Ramos (cell line): ENCODE data around the gene IMPA2.

ENCODE experiments used
- in situ Hi-C: fragments of 300-500 bp; cut with MboI; formaldehyde crosslinking; loops from one replicate; pipeline ENCODE4 v1.14.3; 2022; ENCODE audit warnings: low sequenced_read_pairs; ENCODE audit not compliant: unreplicated experiment

IMPA2 gene

GRCh38 chr18:11985586-11985985, 4.3 kb downstream of the IMPA2 start:
- in situ Hi-C loops: no loop called here

- in situ Hi-C loops: no loop called here
Observed at GRCh38 chr18:11986061-11986460, 4.8 kb downstream of the IMPA2 start.

GRCh38 chr18:11987527-11987926, 6.2 kb downstream of the IMPA2 start:
- in situ Hi-C loops: no loop called here

- in situ Hi-C loops: no loop called here
Observed at GRCh38 chr18:11989174-11989573, 7.9 kb downstream of the IMPA2 start.

GRCh38 chr18:11989966-11990380, 8.7 kb downstream of the IMPA2 start:
- in situ Hi-C loops: no loop called here

- in situ Hi-C loops: no loop called here
Observed at GRCh38 chr18:11990539-11990938, 9.2 kb downstream of the IMPA2 start.

- in situ Hi-C loops: no loop called here
Observed at GRCh38 chr18:11991021-11991795, 9.9 kb downstream of the IMPA2 start.

GRCh38 chr18:11992096-11992790, 10.9 kb downstream of the IMPA2 start:
- in situ Hi-C loops: no loop called here

- in situ Hi-C loops: no loop called here
Observed at GRCh38 chr18:11993264-11993916, 12.1 kb downstream of the IMPA2 start.

- in situ Hi-C loops: no loop called here
Observed at GRCh38 chr18:11994336-11994702, 13.0 kb downstream of the IMPA2 start.

- in situ Hi-C loops: loop anchor here (5.0 kb wide), 1 partner anchor 63 kb away; no protein-coding TSS in a partner anchor
Observed at GRCh38 chr18:11994703-11995444, 13.6 kb downstream of the IMPA2 start.

- in situ Hi-C loops: loop anchor here (5.0 kb wide), 1 partner anchor 63 kb away; no protein-coding TSS in a partner anchor
Observed at GRCh38 chr18:11995445-11996189, 14.3 kb downstream of the IMPA2 start.

GRCh38 chr18:11996190-11996754, 15.0 kb downstream of the IMPA2 start:
- in situ Hi-C loops: loop anchor here (5.0 kb wide), 1 partner anchor 64 kb away; no protein-coding TSS in a partner anchor

- in situ Hi-C loops: loop anchor here (5.0 kb wide), 1 partner anchor 65 kb away; no protein-coding TSS in a partner anchor
Observed at GRCh38 chr18:11996907-11997306, 15.6 kb downstream of the IMPA2 start.

GRCh38 chr18:11997466-11997865, 16.2 kb downstream of the IMPA2 start:
- in situ Hi-C loops: loop anchor here (5.0 kb wide), 1 partner anchor 65 kb away; no protein-coding TSS in a partner anchor

GRCh38 chr18:11998193-11998592, 16.9 kb downstream of the IMPA2 start:
- in situ Hi-C loops: loop anchor here (5.0 kb wide), 1 partner anchor 66 kb away; no protein-coding TSS in a partner anchor

GRCh38 chr18:11999429-11999828, 18.1 kb downstream of the IMPA2 start:
- in situ Hi-C loops: loop anchor here (5.0 kb wide), 1 partner anchor 67 kb away; no protein-coding TSS in a partner anchor

- in situ Hi-C loops: no loop called here
Observed at GRCh38 chr18:12000072-12000659, 18.9 kb downstream of the IMPA2 start.

GRCh38 chr18:12001421-12001820, 20.1 kb downstream of the IMPA2 start:
- in situ Hi-C loops: no loop called here
